HAP-1 (cell line): Measurements from ENCODE around the gene DRC7.
A peak's percentile ranks its signal among the peaks of the same experiment; 100 is the strongest.
"Not testable (repeated sequence)": the region's sequence is repeated elsewhere in the genome, so short reads cannot be mapped to it uniquely, and the experiment has no call there.

Experiments used
- DNase-seq, 2 experiments: peaks; one replicate each; pipeline ENCODE4 v3.0.0-alpha.2; 2016 to 2020; ENCODE audit warnings: low spot score in 2 of 2
- H3K27me3 ChIP-seq: fragments of 250-450 bp; sonication (Bioruptor Pico); 2 replicates; pipeline ENCODE4 v1.5.1; 2020; ENCODE audit warnings: low read depth, mild to moderate bottlenecking, moderate library complexity
- H3K36me3 ChIP-seq: fragments of 250-450 bp; sonication (Bioruptor Pico); replicated peaks from 2 replicates; pipeline ENCODE4 v1.5.1; 2020; ENCODE audit warnings: mild to moderate bottlenecking
- H3K4me1 ChIP-seq: fragments of 250-450 bp; sonication (Bioruptor Pico); 2 replicates; pipeline ENCODE4 v1.5.1; 2020; ENCODE audit warnings: mild to moderate bottlenecking
- H3K4me3 ChIP-seq: fragments of 250-450 bp; sonication (Bioruptor Pico); 2 replicates; pipeline ENCODE4 v1.5.1; 2020; ENCODE audit warnings: mild to moderate bottlenecking, moderate library complexity
- H3K9me3 ChIP-seq: fragments of 250-450 bp; sonication (Bioruptor Pico); 2 replicates; pipeline ENCODE4 v1.5.1; 2020; ENCODE audit warnings: mild to moderate bottlenecking, moderate library complexity
- in situ Hi-C: fragments of 300-500 bp; cut with MboI; formaldehyde crosslinking; loops from 3 replicates; pipeline ENCODE4 v1.14.3; 2020; ENCODE audit warnings: low sequenced_read_pairs, inconsistent platforms, mixed read lengths

DRC7 gene

DNA sequence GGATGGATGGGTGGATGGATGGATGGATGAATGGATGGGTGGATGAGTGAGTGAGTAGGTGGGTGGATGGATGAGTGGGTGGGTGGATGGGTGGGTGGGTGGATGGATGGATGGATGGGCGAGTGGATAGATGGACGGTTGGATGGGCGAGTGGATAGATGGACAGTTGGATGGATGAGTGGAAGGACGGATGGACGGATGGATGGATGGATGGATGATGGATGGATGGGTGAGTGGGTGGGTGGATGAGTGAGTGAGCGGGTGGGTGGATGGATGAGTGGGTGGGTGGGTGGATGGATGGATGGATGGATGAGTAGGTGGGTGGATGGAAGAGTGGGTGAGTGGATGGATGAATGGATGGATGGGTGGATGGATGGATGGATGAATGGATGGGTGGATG lies 35.2 kb downstream of the DRC7 start:
- in situ Hi-C loops, H3K27me3 ChIP-seq, H3K4me1 ChIP-seq, DNase-seq, H3K36me3 ChIP-seq, H3K4me3 ChIP-seq: not testable (repeated sequence)
- H3K9me3 ChIP-seq = peaks cover 13% of the 10 kb centered on the region

DNA sequence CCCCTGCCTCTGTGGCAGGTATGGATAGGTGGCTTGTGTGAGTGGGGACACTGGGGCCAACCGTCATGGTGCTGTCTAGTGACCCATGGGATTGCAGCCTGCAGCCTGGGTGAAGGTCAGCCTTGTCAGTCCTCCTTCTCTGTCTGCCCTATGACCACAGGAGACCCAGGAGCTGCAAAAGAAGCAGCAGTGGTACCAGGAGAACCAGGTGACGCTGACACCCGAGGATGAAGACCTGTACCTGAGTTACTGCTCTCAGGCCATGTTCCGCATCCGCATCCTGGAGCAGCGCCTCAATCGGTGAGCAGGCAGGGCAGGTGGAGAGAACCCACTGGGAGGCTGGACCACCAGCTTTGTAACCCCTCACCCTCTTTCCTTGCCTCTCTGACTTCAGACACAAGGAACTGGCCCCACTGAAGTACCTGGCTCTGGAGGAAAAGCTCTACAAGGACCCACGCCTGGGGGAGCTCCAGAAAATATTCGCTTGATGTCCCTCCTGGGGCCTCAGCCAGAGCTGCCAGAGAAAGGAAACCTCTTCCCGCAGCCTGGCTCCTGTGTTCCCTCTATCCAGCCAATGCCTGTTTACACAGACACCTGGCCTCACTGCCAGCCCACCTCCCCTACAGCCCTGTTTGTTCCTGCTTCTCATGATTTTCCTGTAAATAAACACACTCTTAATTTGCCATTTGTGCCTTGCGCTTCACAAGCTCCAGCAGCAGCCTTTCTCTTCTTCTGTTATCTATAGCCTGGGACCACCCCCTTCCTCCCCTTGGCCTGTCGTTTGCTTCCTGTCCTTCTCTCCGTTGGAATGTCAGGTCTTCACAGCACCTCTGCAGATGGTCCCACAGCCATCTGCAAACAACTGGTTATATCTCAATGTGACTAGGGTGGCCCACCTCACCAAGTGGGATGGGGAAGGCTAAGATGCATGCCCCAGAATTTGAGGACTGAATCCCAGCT lies 36.4 kb downstream of the DRC7 start:
- peaks cover 3% of the 10 kb centered on the region for H3K4me1 ChIP-seq

DNA sequence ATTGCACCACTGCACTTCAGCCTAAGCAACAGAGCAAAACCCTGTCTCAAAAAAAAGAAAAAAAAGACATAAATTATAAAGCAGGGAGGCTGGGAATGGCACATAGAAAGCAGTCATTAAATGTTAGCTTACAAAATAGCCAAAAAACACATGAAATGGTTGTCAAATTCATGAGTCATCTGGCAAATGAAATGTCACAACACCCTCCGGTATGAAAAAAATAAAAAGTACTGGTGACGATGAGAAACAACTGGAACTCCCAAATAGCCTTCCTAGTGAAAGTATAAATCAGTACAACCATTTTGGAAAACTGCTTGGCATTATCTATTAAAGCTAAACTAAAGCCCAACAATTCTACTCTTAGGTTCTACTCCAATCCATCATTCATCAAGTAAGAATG lies 37.4 kb downstream of the DRC7 start:
- Histone ChIP-seq H3K4me1 (peaks cover 12% of the 10 kb centered on the region), H3K36me3 (peaks cover 6% of the 10 kb centered on the region), H3K27me3 (no peaks in the 10 kb centered on the region), H3K4me3 (no peak overlapping the region), H3K9me3 (peaks cover 13% of the 10 kb centered on the region)
- DNase-seq = no peak
- in situ Hi-C loops = no loop called here

More for the DNA sequence above, 36.4 kb downstream of the DRC7 start:
- Histone ChIP-seq H3K27me3 (no peaks in the 10 kb centered on the region), H3K4me3 (no peak overlapping the region), H3K9me3 (peaks cover 13% of the 10 kb centered on the region), H3K36me3 (peaks cover 4% of the 10 kb centered on the region; the same call in 1 of the 2 replicates)
- in situ Hi-C loops = no loop called here
- DNase-seq = no peak

DNA sequence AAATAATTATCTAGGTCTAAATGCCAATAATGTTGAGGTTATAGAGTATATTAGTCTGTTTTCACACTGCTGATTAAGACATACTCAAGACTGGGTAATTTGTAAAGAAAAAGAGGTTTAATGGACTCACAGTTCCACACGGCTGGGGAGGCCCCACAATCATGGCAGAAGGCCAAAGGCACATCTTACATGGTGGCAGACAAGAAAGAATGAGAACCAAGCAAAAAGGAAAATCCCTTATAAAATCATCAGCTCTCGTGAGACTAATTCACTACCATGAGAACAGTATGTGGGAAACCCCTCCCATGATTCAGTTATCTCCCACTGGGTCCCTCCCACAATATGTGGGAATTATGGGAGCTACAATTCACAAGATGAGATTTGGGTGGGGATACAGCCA lies 38.1 kb downstream of the DRC7 start:
- H3K36me3 ChIP-seq = peaks cover 13% of the 10 kb centered on the region
- no peak overlapping the region for H3K4me3 ChIP-seq
- no peaks in the 10 kb centered on the region for H3K27me3 ChIP-seq
- DNase-seq = no peak
- peaks cover 13% of the 10 kb centered on the region for H3K9me3 ChIP-seq
- in situ Hi-C loops = no loop called here
- H3K4me1 ChIP-seq = peaks cover 12% of the 10 kb centered on the region

DNA sequence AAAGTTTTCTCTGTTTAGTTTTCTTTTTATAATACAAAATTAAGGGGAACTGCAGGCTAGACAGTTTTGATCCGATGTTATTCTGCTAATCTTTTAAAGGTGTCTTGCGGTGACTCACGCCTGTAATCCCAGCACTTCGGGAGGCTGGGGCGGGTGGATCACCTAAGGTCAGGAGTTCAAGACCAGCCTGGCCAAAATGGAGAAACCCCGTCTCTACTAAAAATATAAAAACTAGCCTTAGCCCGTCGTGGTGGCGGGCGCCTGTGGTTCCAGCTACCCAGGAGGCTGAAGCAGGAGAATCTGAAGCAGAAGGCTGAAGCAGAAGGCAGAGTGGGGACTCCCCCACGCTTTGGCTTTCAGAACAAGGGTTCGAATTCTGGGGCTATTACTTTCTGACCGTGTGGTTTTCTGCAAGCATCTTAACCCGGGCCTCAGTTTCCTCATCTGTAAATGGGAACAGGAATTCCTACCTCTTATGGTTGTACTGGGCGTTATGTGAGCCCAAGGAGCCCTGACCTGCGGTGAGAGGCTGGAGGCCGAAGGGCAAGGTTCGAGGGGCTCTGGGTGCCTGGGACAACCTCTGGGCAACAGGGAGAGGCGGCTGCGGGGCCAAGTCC lies 39.8 kb downstream of the DRC7 start:
- Histone ChIP-seq H3K4me3 (peak overlapping the region; percentile 65), H3K4me1 (peaks cover 12% of the 10 kb centered on the region), H3K36me3 (peaks cover 24% of the 10 kb centered on the region), H3K27me3 (no peaks in the 10 kb centered on the region), H3K9me3 (peaks cover 13% of the 10 kb centered on the region)
- DNase-seq = no peak
- in situ Hi-C loops = no loop called here

DNA sequence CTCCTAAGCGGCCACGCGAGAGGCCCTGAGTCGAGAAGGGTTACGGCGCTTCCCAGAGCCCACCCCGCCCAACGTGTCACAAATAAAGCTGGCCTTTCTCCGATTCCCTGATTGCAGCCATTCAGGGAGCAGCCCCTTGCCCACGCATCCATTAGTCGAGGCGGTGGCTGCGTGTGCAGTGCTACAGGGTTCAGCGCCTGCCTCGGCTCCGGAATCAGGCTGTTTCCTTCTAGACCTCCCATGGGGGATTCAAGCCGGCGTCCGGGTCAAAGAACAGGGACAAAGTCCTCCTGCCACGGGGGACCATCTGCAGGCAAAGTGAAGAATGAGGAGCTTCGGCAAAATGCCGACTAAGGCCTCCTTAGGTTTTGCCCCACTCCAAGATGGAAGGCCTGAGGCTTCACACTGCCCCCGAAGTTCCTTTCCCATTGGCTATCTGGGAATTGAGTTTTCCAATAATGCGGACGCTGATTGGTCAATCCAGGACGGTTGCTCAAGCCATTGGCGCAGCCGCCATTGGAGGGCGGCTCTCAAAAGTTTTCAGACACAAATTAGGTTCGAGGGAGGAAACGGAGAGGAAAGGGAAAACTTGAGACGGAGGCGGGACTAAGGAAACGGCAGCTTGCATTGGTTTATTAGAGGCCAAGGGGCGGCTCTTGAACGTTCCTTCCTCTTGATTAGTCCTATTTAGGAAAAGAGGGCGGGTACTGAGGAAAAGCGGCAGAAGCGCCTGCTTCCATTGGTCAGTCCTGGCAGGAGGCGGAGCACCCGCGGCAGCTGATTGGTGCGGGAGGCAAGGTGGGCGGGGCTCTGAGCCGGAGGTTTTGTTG lies 40.5 kb downstream of the DRC7 start:
- H3K4me1 ChIP-seq = peaks cover 12% of the 10 kb centered on the region
- peak; percentile 99 to 100 for DNase-seq
- H3K4me3 ChIP-seq = peak overlapping the region; percentile 65
- H3K36me3 ChIP-seq = peaks cover 24% of the 10 kb centered on the region
- in situ Hi-C loops = no loop called here
- no peaks in the 10 kb centered on the region for H3K27me3 ChIP-seq
- peaks cover 13% of the 10 kb centered on the region for H3K9me3 ChIP-seq

DNA sequence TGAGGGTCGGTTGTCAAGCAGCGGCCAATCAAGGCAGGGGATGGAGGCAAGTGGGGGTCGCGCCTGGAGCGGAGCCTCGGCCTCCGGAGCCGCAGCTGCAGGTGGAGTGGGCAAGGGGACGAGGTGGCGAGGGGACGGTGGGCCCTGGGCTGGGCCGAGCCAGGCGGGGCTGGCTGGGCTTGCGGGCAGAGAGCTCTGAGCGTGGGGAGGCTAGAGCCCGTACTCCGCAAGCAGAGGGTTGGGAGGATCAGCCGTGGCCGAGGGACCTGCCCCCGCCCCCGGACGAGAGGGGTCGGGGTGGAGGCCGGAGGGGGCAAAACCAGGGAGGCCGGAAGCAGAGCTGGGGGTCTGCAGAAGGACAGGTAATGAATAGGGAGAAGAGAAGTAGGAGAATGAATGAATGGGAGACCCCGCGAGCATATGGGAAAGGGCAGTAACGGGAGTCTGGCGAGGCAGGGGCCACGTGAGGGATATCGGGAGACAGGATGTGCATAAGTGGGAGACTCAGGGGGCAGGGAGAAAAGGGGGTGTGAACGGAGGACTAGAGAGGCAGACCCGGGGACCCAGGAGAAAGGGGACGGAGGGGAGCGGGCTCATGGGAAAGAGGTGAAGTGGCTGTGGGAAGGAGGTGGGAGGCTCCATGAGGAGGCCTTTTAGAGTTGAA lies 41.3 kb downstream of the DRC7 start, which contains the start of gene KATNB1:
TSS of gene KATNB1 (plus strand) at position 16 of the 664 bp plus-strand sequence. CDS start 1,474 bp downstream, outside the sequence.
- peak in 1 of 2 experiments; percentile 25 for DNase-seq
- peaks cover 24% of the 10 kb centered on the region for H3K36me3 ChIP-seq
- peaks cover 12% of the 10 kb centered on the region for H3K4me1 ChIP-seq
- in situ Hi-C loops = no loop called here
- peaks cover 13% of the 10 kb centered on the region for H3K9me3 ChIP-seq
- H3K27me3 ChIP-seq = no peaks in the 10 kb centered on the region
- peak within 1 kb of the TSS; percentile 65 for H3K4me3 ChIP-seq

DNA sequence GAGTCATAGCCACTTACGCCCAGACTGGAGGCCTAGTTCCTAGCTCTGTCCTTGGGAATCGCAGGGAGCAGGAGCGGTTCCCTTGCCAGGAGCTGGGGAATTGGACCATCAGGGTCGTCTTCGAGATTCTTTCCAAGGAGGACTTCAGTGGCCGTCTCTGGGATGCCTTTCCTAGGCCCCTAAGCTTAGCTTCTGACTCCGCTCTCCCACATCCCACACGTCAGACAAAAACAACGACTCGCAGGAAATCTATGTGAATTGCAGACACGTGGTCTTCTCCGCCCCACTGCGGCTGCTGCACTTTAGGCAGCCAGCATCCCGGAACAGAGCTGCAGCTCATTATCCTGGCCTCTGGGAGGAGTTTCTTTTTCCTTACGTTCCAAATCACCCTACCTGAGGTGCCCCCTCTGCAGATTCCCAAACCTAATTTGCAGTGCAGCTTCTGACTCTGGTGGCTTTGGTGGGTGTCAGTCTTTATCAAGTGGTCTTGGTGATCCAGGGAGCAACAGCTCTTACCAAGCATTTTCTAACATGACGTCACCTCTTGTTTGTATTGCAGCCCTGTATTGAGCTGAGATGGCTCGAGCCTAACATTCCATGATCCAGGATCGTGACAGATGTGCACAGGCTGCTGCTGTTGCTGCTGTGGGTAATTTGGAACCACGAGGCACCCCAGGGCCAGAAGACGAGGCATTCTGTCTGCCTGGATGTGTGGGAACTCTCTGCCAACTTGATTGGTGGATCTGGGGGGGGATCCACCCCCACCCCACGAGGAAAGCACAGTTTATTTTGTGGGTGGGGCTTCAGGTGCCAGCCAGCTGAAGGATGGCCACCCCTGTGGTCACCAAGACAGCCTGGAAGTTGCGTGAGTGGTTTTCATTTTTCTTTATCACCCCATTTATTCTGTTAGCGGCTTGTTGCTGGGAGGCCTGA lies 42.1 kb downstream of the DRC7 start:
- H3K36me3 ChIP-seq = peaks cover 28% of the 10 kb centered on the region
- peak; percentile 45 to 68 for DNase-seq
- in situ Hi-C loops = no loop called here
- H3K4me3 ChIP-seq = peak overlapping the region; percentile 65
- peaks cover 12% of the 10 kb centered on the region for H3K4me1 ChIP-seq
- no peaks in the 10 kb centered on the region for H3K27me3 ChIP-seq
- H3K9me3 ChIP-seq = peaks cover 13% of the 10 kb centered on the region

DNA sequence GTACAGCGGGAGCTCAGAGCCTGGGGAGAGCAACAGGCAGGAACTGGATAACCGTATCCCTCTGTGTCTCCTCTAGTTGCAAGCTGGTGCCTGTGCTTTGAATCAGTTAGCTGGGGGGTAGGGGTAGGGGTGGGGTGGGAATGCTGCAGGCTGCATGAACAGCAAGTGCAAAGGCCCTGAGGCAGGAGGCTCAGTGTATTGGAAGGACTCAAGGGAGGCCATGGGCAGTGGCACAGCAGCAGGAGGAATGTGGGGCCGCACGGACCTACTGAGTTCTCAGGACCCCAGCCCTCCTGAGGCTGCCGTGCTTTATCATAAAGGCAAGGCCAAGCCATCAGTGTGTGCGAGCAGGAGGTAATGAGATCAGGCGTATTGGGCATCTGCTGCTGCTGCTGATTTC lies 44.2 kb downstream of the DRC7 start:
- H3K9me3 ChIP-seq = peaks cover 2% of the 10 kb centered on the region
- H3K4me3 ChIP-seq = no peak overlapping the region
- DNase-seq = no peak
- peaks cover 12% of the 10 kb centered on the region for H3K4me1 ChIP-seq
- in situ Hi-C loops = no loop called here
- H3K27me3 ChIP-seq = no peaks in the 10 kb centered on the region
- peaks cover 25% of the 10 kb centered on the region for H3K36me3 ChIP-seq

DNA sequence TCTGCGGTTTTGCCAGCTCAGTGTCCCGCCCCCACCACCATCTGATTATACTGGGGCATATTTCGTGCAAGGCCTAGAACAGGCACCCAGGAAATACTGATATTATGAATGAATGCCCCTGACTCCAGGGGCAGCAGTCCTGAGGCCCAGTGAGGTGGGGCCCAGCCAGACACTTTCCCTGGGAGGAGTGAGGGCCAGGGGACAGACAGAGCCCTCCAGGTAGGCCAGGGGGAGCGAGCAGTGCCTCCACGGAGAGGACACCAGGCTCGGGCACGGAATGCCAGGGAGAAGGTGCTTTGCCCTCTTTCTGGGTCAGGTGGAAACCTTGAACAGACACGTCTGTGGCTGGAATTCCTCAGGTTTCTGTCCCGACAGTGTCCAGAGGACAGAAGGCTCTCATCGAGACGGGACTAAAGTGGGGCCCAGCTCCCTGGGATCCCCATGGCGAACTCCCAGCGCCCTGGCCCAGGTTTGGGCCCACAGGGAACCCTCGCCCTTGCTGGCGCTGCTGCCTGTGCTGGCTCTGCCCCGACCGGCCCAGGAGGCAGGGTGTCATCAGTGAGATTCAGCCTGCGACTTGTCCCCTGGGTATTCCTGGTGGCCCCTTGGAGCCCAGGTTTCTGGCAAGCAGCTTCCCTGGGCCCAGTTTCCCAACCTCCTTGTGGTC lies 45.3 kb downstream of the DRC7 start:
- Histone ChIP-seq H3K4me1 (peaks cover 9% of the 10 kb centered on the region), H3K27me3 (no peaks in the 10 kb centered on the region), H3K4me3 (no peak overlapping the region), H3K36me3 (peaks cover 25% of the 10 kb centered on the region), H3K9me3 (no peaks in the 10 kb centered on the region)
- DNase-seq = no peak
- in situ Hi-C loops = no loop called here

DNA sequence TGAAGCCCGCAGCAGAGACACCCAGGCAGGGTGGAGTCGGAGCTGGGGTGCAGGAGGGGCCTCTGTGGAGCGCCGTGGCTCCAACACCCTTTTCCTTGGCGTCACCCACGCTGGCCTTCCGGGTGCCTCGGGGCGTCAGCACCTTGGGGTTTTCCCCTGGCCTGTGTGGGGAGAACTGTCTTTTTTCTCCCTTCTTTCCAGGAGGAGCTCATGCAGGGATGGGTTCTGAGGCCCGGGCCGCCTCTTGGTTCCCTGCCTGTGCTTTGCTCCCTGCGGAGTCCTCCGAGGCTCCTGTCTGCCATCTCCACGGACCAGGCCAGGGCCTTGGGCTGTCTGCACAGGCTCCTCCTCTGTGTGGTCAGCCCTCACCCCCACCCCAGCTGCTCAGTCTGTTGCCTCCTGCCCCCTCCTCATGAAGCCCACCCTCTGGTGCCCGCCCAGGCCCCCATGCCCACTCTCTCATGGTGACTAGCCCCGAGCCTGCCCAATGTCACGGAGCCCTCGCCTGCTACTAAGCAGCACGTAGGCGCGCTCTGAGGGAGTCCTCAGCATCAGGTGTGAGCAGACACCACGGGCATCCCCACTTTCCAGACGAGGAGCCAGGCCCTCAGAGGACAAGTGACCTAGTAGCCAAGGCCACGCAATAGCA lies 45.9 kb downstream of the DRC7 start:
- Histone ChIP-seq H3K36me3 (peaks cover 25% of the 10 kb centered on the region), H3K4me1 (peaks cover 9% of the 10 kb centered on the region)
- in situ Hi-C loops = no loop called here

More for the DNA sequence above, 45.9 kb downstream of the DRC7 start:
- no peak for DNase-seq
- Histone ChIP-seq H3K9me3 (no peaks in the 10 kb centered on the region), H3K27me3 (no peaks in the 10 kb centered on the region), H3K4me3 (no peak overlapping the region)
